PC-3 (cell line): ENCODE data around the gene RYR2. TPM values are rescaled to one million over a fixed set of nuclear protein-coding genes. Genes with fewer than 3 reads are reported as not detected.

Experiments
- ATAC-seq: fragments of 200-7000 bp; cut with Tn5 transposase; 2 replicates; pipeline ENCODE4 v1.9.1; 2020; ENCODE audit warnings: mild to moderate bottlenecking, moderate library complexity
- BruUV-seq: library from RNA; stranded (reverse); fragments of 400-500 nt; replicated peaks from 2 replicates; lab custom pipeline; 2021; lab: Mats Ljungman, UMichigan
- CTCF ChIA-PET: fragments of 300-600 bp; sonication (Branson Sonifier 250); formaldehyde crosslinking; loops from one replicate; lab custom pipeline; 2022; ENCODE audit warnings: antibody characterized with exemption; lab: Charles Lee
- POLR2A ChIA-PET: fragments of 300-600 bp; sonication (Branson Sonifier 250); formaldehyde crosslinking; loops from one replicate; lab custom pipeline; 2022; ENCODE audit warnings: antibody characterized with exemption; ENCODE audit not compliant: unreplicated experiment; lab: Charles Lee
- DNase-seq: peaks from one replicate; pipeline ENCODE4 v3.0.0-alpha.2; 2015
- H2AFZ ChIP-seq: fragments of 300-600 bp; sonication (generic); 2 replicates; pipeline ENCODE4 v1.6.0; 2016; ENCODE audit warnings: antibody characterized with exemption, low read length
- H3F3A ChIP-seq: fragments of 300-600 bp; sonication (generic); one replicate; pipeline ENCODE4 v1.6.0; 2017; ENCODE audit warnings: antibody characterized with exemption, low read length, control low read depth, mild to moderate bottlenecking; ENCODE audit not compliant: unreplicated experiment
- H3K27ac ChIP-seq: fragments of 300-600 bp; sonication (generic); 2 replicates; pipeline ENCODE4 v1.5.1; 2016; ENCODE audit warnings: mild to moderate bottlenecking, low read length
- H3K27me3 ChIP-seq: fragments of 300-600 bp; sonication (generic); 2 replicates; pipeline ENCODE4 v1.6.1; 2016; ENCODE audit warnings: low read length, mixed read lengths
- H3K36me3 ChIP-seq: fragments of 300-600 bp; sonication (generic); 2 replicates; pipeline ENCODE4 v1.6.1; 2016; ENCODE audit warnings: low read depth, mixed run types, low read length, mixed read lengths
- H3K4me1 ChIP-seq: fragments of 300-600 bp; sonication (generic); 2 replicates; pipeline ENCODE4 v1.5.1; 2016; ENCODE audit warnings: low read length; ENCODE audit not compliant: insufficient read depth
- H3K4me2 ChIP-seq: fragments of 300-600 bp; sonication (generic); 2 replicates; pipeline ENCODE4 v1.6.0; 2016; ENCODE audit warnings: low read length
- H3K4me3 ChIP-seq: fragments of 300-600 bp; sonication (generic); 2 replicates; pipeline ENCODE4 v1.5.1; 2016; ENCODE audit warnings: mild to moderate bottlenecking, low read length, mixed read lengths
- H3K79me2 ChIP-seq: fragments of 300-600 bp; sonication (generic); 2 replicates; pipeline ENCODE4 v1.6.1; 2017; ENCODE audit warnings: low read length, mixed read lengths
- H3K9ac ChIP-seq: fragments of 300-600 bp; sonication (generic); 2 replicates; pipeline ENCODE4 v1.6.0; 2016; ENCODE audit warnings: mild to moderate bottlenecking, low read length
- H3K9me2 ChIP-seq: fragments of 300-600 bp; sonication (generic); replicated peaks from 2 replicates; pipeline ENCODE4 v1.6.1; 2016; ENCODE audit warnings: mixed run types, low read length, mixed read lengths
- H3K9me3 ChIP-seq: fragments of 300-600 bp; sonication (generic); 2 replicates; pipeline ENCODE4 v1.6.1; 2016; ENCODE audit warnings: low read length, mixed read lengths
- H4K20me1 ChIP-seq: fragments of 300-600 bp; sonication (generic); 2 replicates; pipeline ENCODE4 v1.6.1; 2016; ENCODE audit warnings: low read length, mixed read lengths
- CTCF ChIP-seq: fragments of 300-600 bp; sonication (generic); conservative IDR thresholded peaks from 2 replicates; pipeline ENCODE4 v1.5.1; 2017; ENCODE audit warnings: antibody characterized with exemption, low read depth, mild to moderate bottlenecking, low read length
- EZH2 ChIP-seq: fragments of 300-600 bp; sonication (generic); IDR thresholded peaks from one replicate; pipeline ENCODE4 v1.6.1; 2017; ENCODE audit warnings: antibody characterized with exemption, mild to moderate bottlenecking, low read length; ENCODE audit not compliant: unreplicated experiment
- EZH2phosphoT487 ChIP-seq: fragments of 300-600 bp; sonication (generic); IDR thresholded peaks from 2 replicates; pipeline ENCODE4 v1.6.1; 2018; ENCODE audit warnings: mild to moderate bottlenecking, antibody characterized with exemption, low read length, borderline replicate concordance
- intact Hi-C: fragments of 100-400 bp; cut with micrococcal nuclease; formaldehyde crosslinking; loops from 2 replicates; pipeline ENCODE4 v1.9.0; 2023
- total RNA-seq: library from RNA; depleted of rRNA; stranded (reverse); fragments of >200 nt; gene quantifications from 2 replicates; pipeline ENCODE4 v1.2.3, GENCODE V29; 2014

RYR2 gene
- total RNA-seq, 1 experiment from 2014 or later, result not detected

GRCh38 chr1:237183963-237184540 lies 142.1 kb downstream of the RYR2 start:
- Histone ChIP-seq H3K27ac (no peak overlapping the region), H3F3A (no peaks in the 10 kb centered on the region), H3K36me3 (no peaks in the 10 kb centered on the region), H3K9me2 (no peaks in the 10 kb centered on the region), H3K9me3 (no peaks in the 10 kb centered on the region), H4K20me1 (no peaks in the 10 kb centered on the region), H3K27me3 (peaks cover 10% of the 10 kb centered on the region; the same call in 1 of the 2 replicates), H3K4me3 (no peak overlapping the region), H3K4me2 (no peak overlapping the region), H3K4me1 (no peaks in the 10 kb centered on the region), H3K79me2 (no peaks in the 10 kb centered on the region), H2AFZ (no peak overlapping the region), H3K9ac (no peak overlapping the region)
- no TSS peak for BruUV-seq
- no peak for ATAC-seq
- ChIA-PET CTCF (no interaction called here), POLR2A (no interaction called here)
- intact Hi-C loops, result no loop called here
- no peak for DNase-seq
- TF ChIP-seq CTCF (no peak), EZH2phosphoT487 (no peak), EZH2 (no peak)

GRCh38 chr1:237186675-237187074 lies 144.7 kb downstream of the RYR2 start:
- Histone ChIP-seq H3K4me2 (no peak overlapping the region), H3K9me2 (no peaks in the 10 kb centered on the region), H3K27ac (no peak overlapping the region), H3F3A (no peaks in the 10 kb centered on the region), H3K36me3 (no peaks in the 10 kb centered on the region), H3K4me3 (no peak overlapping the region), H4K20me1 (no peaks in the 10 kb centered on the region), H3K9ac (no peak overlapping the region), H2AFZ (no peak overlapping the region), H3K79me2 (no peaks in the 10 kb centered on the region), H3K9me3 (no peaks in the 10 kb centered on the region), H3K4me1 (no peaks in the 10 kb centered on the region), H3K27me3 (0 out of 2 replicates have a peak, but pooled peaks cover 5% of the 10 kb centered on the region)
- POLR2A ChIA-PET, result no interaction called here
- DNase-seq (no peak), ATAC-seq (no peak)
- intact Hi-C loops, result no loop called here
- TF ChIP-seq EZH2phosphoT487 (no peak), CTCF (no peak), EZH2 (no peak)
- no TSS peak for BruUV-seq
- CTCF ChIA-PET, result no interaction called here

- ChIA-PET POLR2A (no interaction called here), CTCF (no interaction called here)
- ATAC-seq, result no peak
- H3K4me3 ChIP-seq, result no peak overlapping the region
- H3K36me3 ChIP-seq, result no peaks in the 10 kb centered on the region
- H3K27me3 ChIP-seq, result 0 out of 2 replicates have a peak, but pooled peaks cover 5% of the 10 kb centered on the region
- no peak overlapping the region for H3K4me2 ChIP-seq
- no peaks in the 10 kb centered on the region for H3K4me1 ChIP-seq
- DNase-seq, result no peak
- H3K79me2 ChIP-seq, result no peaks in the 10 kb centered on the region
- no TSS peak for BruUV-seq
- H3K9me2 ChIP-seq, result no peaks in the 10 kb centered on the region
- no peaks in the 10 kb centered on the region for H3F3A ChIP-seq
- H3K9me3 ChIP-seq, result no peaks in the 10 kb centered on the region
- H3K27ac ChIP-seq, result no peak overlapping the region
- no peaks in the 10 kb centered on the region for H4K20me1 ChIP-seq
- H3K9ac ChIP-seq, result no peak overlapping the region
- intact Hi-C loops, result no loop called here
- H2AFZ ChIP-seq, result no peak overlapping the region
- TF ChIP-seq EZH2, result no peak
Observed at GRCh38 chr1:237187842-237188241, 145.9 kb downstream of the RYR2 start.
